OCI-M1 (cell line): Measurements from ENCODE around the gene GLI3.

Source experiments
- DNase-seq: peaks from one replicate; lab custom pipeline; 2025; lab: John Stamatoyannopoulos, UW

GLI3 gene

GRCh38 chr7:42143711-42144600, 93.1 kb downstream of the GLI3 start:
- DNase-seq = no peak

- no peak for DNase-seq
Measured at GRCh38 chr7:42142089-42142488, 94.9 kb downstream of the GLI3 start.

GRCh38 chr7:42139751-42140150, 97.3 kb downstream of the GLI3 start:
- DNase-seq = no peak

GRCh38 chr7:42138691-42139090, 98.3 kb downstream of the GLI3 start:
- DNase-seq = no peak

- no peak for DNase-seq
Measured at GRCh38 chr7:42137941-42138340, 99.1 kb downstream of the GLI3 start.

- DNase-seq = no peak
Measured at GRCh38 chr7:42137431-42137830, 99.6 kb downstream of the GLI3 start.

GRCh38 chr7:42135728-42136127, 101.3 kb downstream of the GLI3 start:
- no peak for DNase-seq

- DNase-seq = no peak
Measured at GRCh38 chr7:42134276-42134876, 102.6 kb downstream of the GLI3 start.

GRCh38 chr7:42133321-42133720, 103.7 kb downstream of the GLI3 start:
- DNase-seq = no peak

GRCh38 chr7:42128703-42129102, 108.3 kb downstream of the GLI3 start:
- peak; percentile 9 for DNase-seq

- no peak for DNase-seq
Measured at GRCh38 chr7:42127232-42127622, 109.8 kb downstream of the GLI3 start.

GRCh38 chr7:42126475-42127231, 110.4 kb downstream of the GLI3 start:
- no peak for DNase-seq

GRCh38 chr7:42125321-42125720, 111.7 kb downstream of the GLI3 start:
- no peak for DNase-seq

GRCh38 chr7:42123716-42124115, 113.3 kb downstream of the GLI3 start:
- DNase-seq = no peak

GRCh38 chr7:42120191-42120590, 116.8 kb downstream of the GLI3 start:
- no peak for DNase-seq

- no peak for DNase-seq
Measured at GRCh38 chr7:42117201-42117600, 119.8 kb downstream of the GLI3 start.

GRCh38 chr7:42115795-42116194, 121.2 kb downstream of the GLI3 start:
- DNase-seq = no peak

GRCh38 chr7:42110333-42110732, 126.7 kb downstream of the GLI3 start:
- no peak for DNase-seq

GRCh38 chr7:42108803-42109528, 128.0 kb downstream of the GLI3 start:
- no peak for DNase-seq

- no peak for DNase-seq
Measured at GRCh38 chr7:42107484-42108240, 129.3 kb downstream of the GLI3 start.

GRCh38 chr7:42106562-42106961, 130.4 kb downstream of the GLI3 start:
- no peak for DNase-seq
